Neural progenitor cell (in vitro differentiated cells): Measurements from ENCODE around the gene ATM. TPM values are rescaled to one million over a fixed set of nuclear protein-coding genes. Genes with fewer than 3 reads are reported as not detected.

Source experiments
- DNase-seq: peaks from one replicate; pipeline ENCODE4 v3.0.0-alpha.2; 2016; ENCODE audit warnings: low spot score
- H2AFZ ChIP-seq: fragments of 200-600 bp; sonication (generic); replicated peaks from 2 replicates; pipeline ENCODE4 v1.6.1; 2016; ENCODE audit warnings: antibody characterized with exemption
- H3F3A ChIP-seq: fragments of 200-600 bp; sonication (generic); 2 replicates; pipeline ENCODE4 v1.6.1; 2016; ENCODE audit warnings: antibody characterized with exemption, low read depth
- H3K27ac ChIP-seq: fragments of 200-600 bp; sonication (generic); 2 replicates; pipeline ENCODE4 v1.5.1; 2016; ENCODE audit warnings: mild to moderate bottlenecking
- H3K27me3 ChIP-seq: fragments of 200-600 bp; sonication (generic); 2 replicates; pipeline ENCODE4 v1.6.1; 2016; ENCODE audit warnings: mild to moderate bottlenecking, moderate library complexity
- H3K36me3 ChIP-seq: fragments of 200-600 bp; sonication (generic); 2 replicates; pipeline ENCODE4 v1.5.1; 2016
- H3K4me1 ChIP-seq: fragments of 200-600 bp; sonication (generic); 2 replicates; pipeline ENCODE4 v1.6.1; 2016; ENCODE audit warnings: mixed run types
- H3K4me2 ChIP-seq: fragments of 200-600 bp; sonication (generic); 2 replicates; pipeline ENCODE4 v1.6.1; 2016
- H3K4me3 ChIP-seq: fragments of 200-600 bp; sonication (generic); 2 replicates; pipeline ENCODE4 v1.5.1; 2016
- H3K79me2 ChIP-seq: fragments of 200-600 bp; sonication (generic); 2 replicates; pipeline ENCODE4 v1.6.1; 2016; ENCODE audit warnings: low read depth
- H3K9ac ChIP-seq: fragments of 200-600 bp; sonication (generic); 2 replicates; pipeline ENCODE4 v1.6.1; 2016
- H3K9me3 ChIP-seq: fragments of 200-600 bp; sonication (generic); 2 replicates; pipeline ENCODE4 v1.5.1; 2016; ENCODE audit warnings: low read depth
- H4K20me1 ChIP-seq: fragments of 200-600 bp; sonication (generic); 2 replicates; pipeline ENCODE4 v1.6.1; 2016; ENCODE audit warnings: low read depth
- H3K27ac Mint-ChIP-seq: 3 replicates; pipeline ENCODE4 v1.8.0; 2021; ENCODE audit warnings: mixed read lengths
- H3K27me3 Mint-ChIP-seq: 2 replicates; pipeline ENCODE4 v1.8.0; 2022; ENCODE audit warnings: low read depth, mild to moderate bottlenecking, inconsistent platforms, moderate library complexity, mixed read lengths; ENCODE audit not compliant: insufficient read depth
- H3K36me3 Mint-ChIP-seq: 3 replicates; pipeline ENCODE4 v1.8.0; 2021; ENCODE audit warnings: mixed read lengths
- H3K4me1 Mint-ChIP-seq: 3 replicates; pipeline ENCODE4 v1.8.0; 2021; ENCODE audit warnings: mixed read lengths
- H3K4me3 Mint-ChIP-seq: 3 replicates; pipeline ENCODE4 v1.8.0; 2021; ENCODE audit warnings: mild to moderate bottlenecking, moderate library complexity, mixed read lengths
- H3K9me3 Mint-ChIP-seq: 3 replicates; pipeline ENCODE4 v1.8.0; 2020; ENCODE audit warnings: mixed read lengths
- CTCF ChIP-seq: fragments of 200-600 bp; sonication (generic); IDR thresholded peaks from 2 replicates; pipeline ENCODE4 v1.5.1; 2017; ENCODE audit warnings: antibody characterized with exemption, mild to moderate bottlenecking
- EZH2 ChIP-seq: fragments of 200-600 bp; sonication (generic); IDR thresholded peaks from 2 replicates; pipeline ENCODE4 v1.6.1; 2017; ENCODE audit warnings: antibody characterized with exemption, mild to moderate bottlenecking, moderate library complexity
- EZH2phosphoT487 ChIP-seq: fragments of 200-600 bp; sonication (generic); IDR thresholded peaks from 2 replicates; pipeline ENCODE4 v1.6.1; 2017; ENCODE audit warnings: antibody characterized with exemption
- total RNA-seq: library from RNA; depleted of rRNA; stranded (reverse); fragments of >200 nt; gene quantifications from 2 replicates; pipeline ENCODE4 v1.2.3, GENCODE V29; 2015; ENCODE audit warnings: low replicate concordance

ATM gene
- total RNA-seq, 1 donor from 2014 or later, result 105 TPM

- no peak overlapping the region for H3K4me3 ChIP-seq
- TF ChIP-seq EZH2 (no peak), CTCF (no peak), EZH2phosphoT487 (no peak)
- H3K36me3 ChIP-seq, result peaks cover 7% of the 10 kb centered on the region
- H3K9ac ChIP-seq, result no peak overlapping the region
- no peaks in the 10 kb centered on the region for H3K79me2 ChIP-seq
- Mint-ChIP-seq H3K4me3 (no peak overlapping the region), H3K9me3 (peaks cover under 1% of the 10 kb centered on the region), H3K27ac (no peak overlapping the region), H3K36me3 (peaks cover 25% of the 10 kb centered on the region), H3K27me3 (no peaks in the 10 kb centered on the region), H3K4me1 (no peaks in the 10 kb centered on the region)
- H3K4me1 ChIP-seq, result no peaks in the 10 kb centered on the region
- H3K27me3 ChIP-seq, result no peaks in the 10 kb centered on the region
- no peaks in the 10 kb centered on the region for H3F3A ChIP-seq
- H3K27ac ChIP-seq, result no peak overlapping the region
- no peak overlapping the region for H3K4me2 ChIP-seq
- no peaks in the 10 kb centered on the region for H3K9me3 ChIP-seq
- DNase-seq, result no peak
- no peak overlapping the region for H2AFZ ChIP-seq
- no peaks in the 10 kb centered on the region for H4K20me1 ChIP-seq
These were observed 128.6 kb downstream of the ATM start for GRCh38 chr11:108351468-108351867.

DNA sequence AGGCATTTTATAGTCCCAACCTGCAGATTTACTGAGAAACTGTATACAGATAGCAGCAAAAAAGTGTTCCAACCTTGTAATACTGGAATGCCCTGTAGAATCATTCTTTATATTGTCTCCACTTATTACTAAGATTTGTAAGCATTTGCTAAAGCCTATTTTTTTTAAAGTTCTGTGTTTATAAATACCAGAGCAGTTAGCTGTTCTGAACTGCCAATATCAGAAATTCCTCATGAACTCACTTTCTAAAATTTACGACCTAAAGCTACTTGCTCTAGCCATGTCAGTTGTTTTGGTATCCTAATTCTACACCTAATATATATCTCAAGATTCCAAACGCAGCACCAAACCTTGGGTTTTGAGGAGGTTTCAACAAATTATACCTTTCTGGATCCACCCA lies 141.3 kb downstream of the ATM start:
- H3K4me2 ChIP-seq, result no peak overlapping the region
- no peak overlapping the region for H3K27ac ChIP-seq
- no peak overlapping the region for H3K9ac ChIP-seq
- no peaks in the 10 kb centered on the region for H3K4me1 Mint-ChIP-seq
- no peaks in the 10 kb centered on the region for H3K27me3 Mint-ChIP-seq
- H3K4me3 Mint-ChIP-seq, result no peak overlapping the region
- peaks cover 8% of the 10 kb centered on the region for H3K36me3 Mint-ChIP-seq
- H3K79me2 ChIP-seq, result no peaks in the 10 kb centered on the region
- no peak overlapping the region for H2AFZ ChIP-seq
- H3K27ac Mint-ChIP-seq, result no peak overlapping the region
- no peak for DNase-seq
- H3K27me3 ChIP-seq, result no peaks in the 10 kb centered on the region
- H3K36me3 ChIP-seq, result no peaks in the 10 kb centered on the region
- H3K9me3 Mint-ChIP-seq, result peaks cover 5% of the 10 kb centered on the region
- TF ChIP-seq CTCF (no peak), EZH2 (no peak)
- no peak overlapping the region for H3K4me3 ChIP-seq
- no peaks in the 10 kb centered on the region for H3K4me1 ChIP-seq
- H4K20me1 ChIP-seq, result no peaks in the 10 kb centered on the region
- H3K9me3 ChIP-seq, result no peaks in the 10 kb centered on the region
- no peaks in the 10 kb centered on the region for H3F3A ChIP-seq

- Histone ChIP-seq H3K9ac (no peak overlapping the region), H3K4me3 (no peak overlapping the region), H3K36me3 (no peaks in the 10 kb centered on the region), H3K9me3 (no peaks in the 10 kb centered on the region), H3K27me3 (no peaks in the 10 kb centered on the region), H3K4me2 (no peak overlapping the region), H3F3A (no peaks in the 10 kb centered on the region), H3K4me1 (no peaks in the 10 kb centered on the region), H3K27ac (no peak overlapping the region), H4K20me1 (no peaks in the 10 kb centered on the region), H2AFZ (no peak overlapping the region), H3K79me2 (no peaks in the 10 kb centered on the region)
- Mint-ChIP-seq H3K9me3 (peaks cover 2% of the 10 kb centered on the region), H3K27ac (no peak overlapping the region), H3K4me1 (no peaks in the 10 kb centered on the region), H3K27me3 (no peaks in the 10 kb centered on the region), H3K4me3 (no peak overlapping the region), H3K36me3 (peaks cover 8% of the 10 kb centered on the region)
- TF ChIP-seq EZH2, result no peak
- no peak for TF ChIP-seq EZH2phosphoT487
- TF ChIP-seq CTCF, result no peak
- no peak for DNase-seq
These were observed 145.3 kb downstream of the ATM start for GRCh38 chr11:108368134-108368533.

- Histone ChIP-seq H3K4me1 (no peaks in the 10 kb centered on the region), H2AFZ (no peak overlapping the region), H3K27ac (no peak overlapping the region), H4K20me1 (no peaks in the 10 kb centered on the region), H3K4me3 (no peak overlapping the region), H3K4me2 (no peak overlapping the region), H3K9ac (no peak overlapping the region), H3F3A (no peaks in the 10 kb centered on the region), H3K27me3 (no peaks in the 10 kb centered on the region), H3K79me2 (no peaks in the 10 kb centered on the region), H3K36me3 (no peaks in the 10 kb centered on the region), H3K9me3 (no peaks in the 10 kb centered on the region)
- Mint-ChIP-seq H3K9me3 (peaks cover 6% of the 10 kb centered on the region), H3K36me3 (peaks cover 10% of the 10 kb centered on the region), H3K27me3 (no peaks in the 10 kb centered on the region), H3K27ac (no peak overlapping the region), H3K4me3 (no peak overlapping the region), H3K4me1 (no peaks in the 10 kb centered on the region)
- no peak for DNase-seq
- TF ChIP-seq EZH2phosphoT487, result no peak
- no peak for TF ChIP-seq CTCF
- no peak for TF ChIP-seq EZH2
These were observed 146.2 kb downstream of the ATM start for GRCh38 chr11:108369064-108369463.
